Medulla oblongata (tissue), 1 donor: ENCODE results near the gene TES.

Source experiments
- DNase-seq: peaks from one replicate; pipeline ENCODE4 v3.0.0-alpha.2; 2015; ENCODE audit errors: extremely low spot score

TES gene

GRCh38 chr7:116193329-116194087, 16.8 kb upstream of the TES start:
- DNase-seq, result no peak

- DNase-seq, result no peak
These were observed 16.2 kb upstream of the TES start for GRCh38 chr7:116194115-116194514.

- no peak for DNase-seq
These were observed 14.9 kb upstream of the TES start for GRCh38 chr7:116195451-116195850.

- no peak for DNase-seq
These were observed 13.4 kb upstream of the TES start for GRCh38 chr7:116196947-116197346.

- DNase-seq, result no peak
These were observed 13.0 kb upstream of the TES start for GRCh38 chr7:116197360-116197759.

- DNase-seq, result no peak
These were observed 11.5 kb upstream of the TES start for GRCh38 chr7:116198748-116199410.

GRCh38 chr7:116200963-116201362, 9.4 kb upstream of the TES start:
- DNase-seq, result no peak

GRCh38 chr7:116206141-116206540, 4.2 kb upstream of the TES start:
- no peak for DNase-seq

- DNase-seq, result no peak
These were observed 1.4 kb upstream of the TES start for GRCh38 chr7:116208919-116209318.

GRCh38 chr7:116209561-116210070, 723 bp upstream of the TES start:
- DNase-seq, result no peak

GRCh38 chr7:116211006-116211912, 920 bp downstream of the TES start:
- peak; percentile 22 for DNase-seq

GRCh38 chr7:116211913-116212596, 1.7 kb downstream of the TES start:
- DNase-seq, result no peak

GRCh38 chr7:116212869-116213268, 2.5 kb downstream of the TES start:
- DNase-seq, result no peak

GRCh38 chr7:116213361-116214130, 3.2 kb downstream of the TES start:
- no peak for DNase-seq

GRCh38 chr7:116214921-116215320, 4.6 kb downstream of the TES start:
- DNase-seq, result no peak

GRCh38 chr7:116215551-116215950, 5.2 kb downstream of the TES start:
- no peak for DNase-seq

- DNase-seq, result no peak
These were observed 6.7 kb downstream of the TES start for GRCh38 chr7:116216956-116217571.

- no peak for DNase-seq
These were observed 7.8 kb downstream of the TES start for GRCh38 chr7:116218051-116218645.

- DNase-seq, result no peak
These were observed 8.4 kb downstream of the TES start for GRCh38 chr7:116218747-116219146.

GRCh38 chr7:116219288-116219687, 8.9 kb downstream of the TES start:
- no peak for DNase-seq
